CD4-positive, alpha-beta T cell treated with Interleukin-1 beta for 1 hour (primary cell): ENCODE results near the gene MNX1.

Source experiments
- DNase-seq, 2 donors: peaks; one replicate each; pipeline ENCODE4 v3.0.0-alpha.2; 2020 to 2022

Gene MNX1

GRCh38 chr7:157032644-157033482, 22.4 kb upstream of the MNX1 start:
- DNase-seq, result no peak

DNA sequence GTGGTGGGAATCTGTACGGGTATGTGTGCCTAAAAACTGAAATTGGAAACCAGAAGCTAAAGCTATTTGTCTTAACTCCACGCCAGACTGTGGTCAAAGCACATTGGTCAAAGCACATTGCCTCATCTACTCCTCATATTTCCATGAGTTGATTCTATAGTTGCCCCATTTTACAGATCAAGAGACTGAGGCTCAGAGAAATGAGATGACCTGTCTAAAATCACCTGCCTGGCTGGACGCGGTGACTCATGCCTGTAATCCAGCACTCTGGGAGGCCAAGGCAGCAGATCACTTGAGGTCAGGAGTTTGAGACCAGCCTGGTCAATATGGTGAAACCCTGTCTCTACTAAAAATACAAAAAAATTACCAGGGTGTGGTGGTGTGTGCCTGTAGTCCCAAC, 21.7 kb upstream of the MNX1 start:
- no peak for DNase-seq

DNA sequence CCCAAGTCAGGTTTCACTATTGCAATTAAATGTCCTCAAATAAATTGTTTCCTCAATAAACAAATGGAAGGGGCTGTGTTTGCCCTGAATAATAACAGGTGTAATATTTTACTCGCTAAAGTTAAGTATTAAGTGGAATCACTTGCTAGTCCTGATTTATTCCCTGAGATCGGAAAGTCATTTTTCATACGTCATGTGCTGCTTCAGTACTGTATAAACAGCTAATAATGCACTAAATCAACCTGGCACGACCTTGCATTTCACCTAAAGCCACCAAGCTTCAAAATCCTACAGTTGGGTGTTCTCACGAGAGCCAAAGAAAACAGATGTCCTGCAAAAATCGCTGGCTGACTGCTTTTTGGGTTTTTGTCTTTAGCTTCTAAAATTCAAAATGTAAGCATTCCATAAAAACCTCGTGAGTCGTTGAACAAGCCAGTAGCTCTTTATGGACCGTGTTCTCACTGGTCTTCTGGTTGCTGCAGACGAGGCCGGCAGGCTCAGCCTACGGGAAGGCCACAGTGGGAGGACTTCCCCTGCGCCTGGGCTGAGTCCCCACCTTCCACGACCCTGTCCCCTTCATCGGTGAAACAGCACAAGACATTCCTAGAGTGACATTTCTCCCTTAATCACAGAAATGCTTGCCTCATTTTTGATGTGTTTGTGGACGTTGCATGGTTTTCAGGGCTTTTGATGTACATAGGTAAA, 17.9 kb upstream of the MNX1 start:
- no peak for DNase-seq

GRCh38 chr7:157027568-157028198, 17.2 kb upstream of the MNX1 start:
- DNase-seq, result no peak

DNA sequence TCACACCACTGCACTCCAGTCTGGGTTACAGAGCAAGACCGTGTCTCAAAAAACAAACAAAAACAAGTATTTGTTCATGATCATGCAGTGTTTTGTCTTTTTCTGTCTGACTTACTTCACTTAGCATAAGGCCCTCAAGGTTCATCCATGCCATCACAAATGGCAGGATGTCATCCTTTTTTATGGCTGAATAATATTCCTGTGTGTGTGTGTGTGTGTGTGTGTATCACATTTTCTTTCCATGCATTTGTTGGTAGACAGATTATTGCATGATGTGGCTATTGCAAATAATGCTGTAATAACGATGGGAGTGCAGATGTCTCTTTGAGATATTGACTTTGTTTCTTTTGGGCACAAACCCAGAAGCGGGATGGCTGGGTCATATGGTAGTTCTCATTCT, 14.3 kb upstream of the MNX1 start:
- no peak for DNase-seq

DNA sequence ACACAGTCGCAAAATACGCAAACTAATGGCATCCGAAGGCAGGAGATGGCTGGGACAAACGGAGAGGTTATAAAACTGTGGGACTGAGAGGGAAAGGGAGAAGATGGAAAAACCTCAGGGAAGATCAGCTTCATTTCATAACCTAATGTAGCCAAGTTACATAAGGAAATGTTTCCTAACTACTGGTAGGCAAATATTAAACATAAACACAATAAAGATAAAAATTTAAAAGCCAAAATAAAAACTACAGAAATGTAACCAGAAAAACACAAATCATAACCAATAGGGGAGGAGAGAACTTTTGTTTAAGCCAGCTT, 13.1 kb upstream of the MNX1 start:
- DNase-seq, result no peak

DNA sequence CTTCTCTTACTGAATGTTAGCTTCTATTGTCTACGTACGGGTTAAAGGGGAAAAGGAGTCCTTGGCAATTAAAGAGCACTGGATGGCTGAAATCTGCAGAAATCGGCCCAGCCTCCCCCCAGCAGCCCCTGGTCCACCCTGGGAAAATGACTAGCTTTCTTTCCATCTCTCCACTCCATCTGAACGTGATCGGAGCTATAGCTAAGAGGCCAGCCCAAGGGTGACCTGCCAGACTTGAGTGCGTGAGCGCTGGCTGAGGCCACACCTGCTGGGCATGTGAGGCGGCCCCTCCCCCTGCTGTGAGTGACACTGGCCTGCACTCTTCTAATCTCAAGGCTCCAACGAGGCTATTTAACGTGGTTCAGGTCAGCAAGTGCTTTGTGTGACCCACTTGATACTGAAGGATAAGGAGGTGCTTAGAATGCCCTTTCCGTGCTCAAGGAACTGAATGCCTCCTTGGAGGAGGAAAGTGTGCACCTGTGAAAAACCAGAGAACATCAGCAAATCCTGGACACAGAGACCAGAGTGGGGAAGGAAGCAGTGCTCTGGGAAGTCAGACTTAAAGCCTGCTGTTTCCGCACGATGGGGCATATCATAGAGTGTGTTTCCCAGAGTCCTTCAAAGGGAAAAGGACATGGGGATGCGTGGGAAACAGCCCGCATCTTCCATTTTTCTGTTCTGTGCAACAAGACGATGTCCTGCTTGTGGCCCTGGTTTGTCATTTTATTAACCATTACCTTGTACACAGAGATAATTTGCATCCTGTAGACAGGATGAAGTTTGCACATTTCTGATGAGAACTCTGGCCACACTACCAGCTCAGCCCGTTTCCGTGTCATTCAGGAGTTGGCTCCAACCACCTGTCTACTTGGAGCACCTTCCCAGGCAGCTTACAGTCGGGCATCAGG, 12.5 kb upstream of the MNX1 start:
- DNase-seq, result no peak

DNA sequence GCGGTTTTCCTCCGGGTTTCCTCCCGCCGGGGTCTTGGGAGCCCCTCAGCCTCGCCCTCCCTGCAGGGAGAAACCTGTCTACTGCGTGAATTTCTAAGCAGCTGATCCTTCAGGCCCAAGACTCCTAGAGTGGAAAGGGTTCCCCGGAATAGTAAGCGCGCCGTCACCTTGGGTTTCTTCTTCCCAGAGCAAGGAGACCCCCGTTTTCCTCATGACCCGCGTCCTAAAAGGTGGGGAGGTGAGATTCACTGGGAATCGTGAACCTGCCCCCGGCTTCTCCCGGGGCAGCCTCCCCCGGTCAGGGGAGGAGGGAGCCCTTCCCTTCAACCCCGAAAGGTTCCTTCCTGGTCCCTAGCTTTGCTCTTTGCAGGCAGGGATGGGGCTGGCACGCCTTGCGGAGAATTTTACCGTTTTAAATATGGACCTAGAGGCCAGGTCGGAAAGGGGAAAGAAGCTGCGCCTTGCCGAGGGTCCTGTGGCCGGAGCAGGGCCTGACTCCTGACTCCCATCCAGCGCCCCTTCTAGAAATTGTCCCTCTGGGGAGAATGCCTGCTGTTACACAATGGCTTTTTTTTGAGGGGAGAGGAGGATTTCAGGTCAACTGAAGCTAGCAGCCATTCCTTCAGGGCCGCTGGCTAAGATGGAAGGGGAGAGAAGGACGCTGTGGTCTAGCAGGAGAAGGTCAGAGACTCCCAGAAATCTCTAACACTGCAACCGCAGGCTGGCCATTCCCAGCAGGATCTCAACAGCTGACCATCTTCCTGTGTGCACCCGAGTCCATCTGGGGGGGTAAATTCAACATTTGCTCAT, 11.6 kb upstream of the MNX1 start:
- DNase-seq, result no peak

GRCh38 chr7:157021071-157021870, 10.8 kb upstream of the MNX1 start:
- no peak for DNase-seq

GRCh38 chr7:157020514-157021070, 10.1 kb upstream of the MNX1 start:
- no peak for DNase-seq

DNA sequence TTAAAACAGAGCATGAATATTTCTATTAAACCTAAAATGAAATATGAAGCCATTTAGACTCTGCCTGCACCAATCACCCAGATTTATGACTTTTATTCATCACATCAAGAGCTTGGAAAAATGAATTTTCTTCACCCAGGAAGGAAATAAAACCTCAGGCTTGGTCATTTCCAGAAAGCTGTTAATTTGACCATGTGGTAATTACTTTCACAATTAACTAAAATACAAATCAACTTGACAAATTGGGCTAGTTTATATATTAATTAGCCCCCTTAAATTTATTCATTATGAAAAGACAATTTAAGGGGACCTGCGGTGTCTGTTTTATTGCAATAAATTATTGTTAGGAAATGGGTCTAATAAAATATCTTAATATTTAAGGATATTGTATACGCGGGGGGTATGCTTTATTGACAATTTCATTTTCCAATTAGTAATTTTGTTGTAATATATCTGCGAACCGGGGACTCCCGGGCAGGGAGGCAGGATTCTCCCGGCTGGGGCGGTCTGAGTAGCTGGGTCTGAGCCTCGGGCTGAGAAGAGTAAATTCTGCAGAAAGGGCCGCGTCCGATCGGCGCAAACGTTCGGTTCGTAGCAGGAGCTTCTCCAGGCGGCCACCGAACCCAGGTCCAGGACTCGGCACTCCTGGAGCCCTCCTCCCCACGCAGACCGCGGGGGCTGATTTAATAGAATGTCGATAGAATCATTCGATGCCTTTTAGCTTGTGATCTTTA, 9.4 kb upstream of the MNX1 start:
- DNase-seq, result no peak

DNA sequence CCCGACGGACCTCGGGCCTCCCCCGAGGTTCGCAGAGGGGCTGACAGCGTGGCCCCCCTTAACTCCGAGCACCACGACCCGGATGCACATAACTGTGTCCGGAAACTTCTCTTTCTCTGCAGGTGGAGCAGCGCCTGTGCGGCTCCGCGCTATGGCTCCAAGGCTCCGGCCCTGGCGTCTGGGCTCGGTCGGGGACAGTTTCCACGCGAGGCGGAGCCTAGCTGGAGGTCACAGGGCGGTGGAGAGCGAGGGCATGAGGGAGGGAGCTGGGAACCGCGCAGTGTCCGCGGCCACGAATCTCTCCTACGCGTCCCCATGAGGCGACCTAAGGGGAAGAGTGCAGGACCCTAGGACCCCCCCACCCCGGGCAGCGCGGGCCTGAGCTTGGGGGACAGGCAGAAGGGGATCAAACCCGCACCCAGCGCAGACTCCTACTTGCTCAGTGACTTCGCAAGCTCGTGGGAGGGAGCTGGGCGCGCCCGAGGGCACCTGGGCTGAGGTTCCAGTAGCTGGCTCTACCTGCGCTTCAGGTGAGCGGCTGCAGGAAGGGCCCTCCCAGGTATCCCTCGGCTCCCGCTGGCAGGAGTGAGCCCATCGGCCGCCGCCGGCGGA, 8.6 kb upstream of the MNX1 start:
- no peak for DNase-seq

DNA sequence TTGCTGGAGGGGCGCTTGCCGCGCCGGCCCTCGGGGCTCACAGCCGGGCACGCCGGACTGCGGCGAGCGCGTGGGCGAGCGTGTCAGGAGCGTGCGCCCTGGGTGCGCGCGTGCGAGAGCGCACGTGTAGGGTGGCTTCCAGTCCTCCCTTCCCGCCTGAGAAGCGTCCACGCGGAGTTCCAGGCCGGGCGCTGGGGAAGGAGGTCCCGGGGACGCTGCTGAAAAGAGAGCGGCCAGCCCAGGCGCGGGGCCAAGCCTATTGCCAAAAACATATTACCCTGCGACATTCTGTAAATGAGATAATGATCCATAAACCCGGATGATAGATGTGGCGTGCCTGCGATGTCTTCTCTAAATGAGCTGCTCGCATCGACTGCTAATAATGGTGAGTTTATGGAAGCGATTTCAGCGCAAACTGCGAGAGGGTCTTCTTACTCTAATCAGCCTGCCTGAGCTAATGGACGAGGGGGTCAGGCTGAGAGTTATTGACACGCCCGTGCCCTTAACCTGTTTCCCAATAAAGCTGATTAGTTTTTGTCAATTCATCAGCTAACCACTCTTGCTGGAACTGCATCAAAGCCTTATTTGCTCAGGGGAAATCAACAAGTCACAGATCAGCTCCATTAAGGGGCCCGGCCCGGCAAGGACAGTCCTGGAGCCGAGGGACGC, 8.0 kb upstream of the MNX1 start:
- no peak for DNase-seq

- DNase-seq, result no peak
These were observed 7.3 kb upstream of the MNX1 start for GRCh38 chr7:157017603-157018327.

DNA sequence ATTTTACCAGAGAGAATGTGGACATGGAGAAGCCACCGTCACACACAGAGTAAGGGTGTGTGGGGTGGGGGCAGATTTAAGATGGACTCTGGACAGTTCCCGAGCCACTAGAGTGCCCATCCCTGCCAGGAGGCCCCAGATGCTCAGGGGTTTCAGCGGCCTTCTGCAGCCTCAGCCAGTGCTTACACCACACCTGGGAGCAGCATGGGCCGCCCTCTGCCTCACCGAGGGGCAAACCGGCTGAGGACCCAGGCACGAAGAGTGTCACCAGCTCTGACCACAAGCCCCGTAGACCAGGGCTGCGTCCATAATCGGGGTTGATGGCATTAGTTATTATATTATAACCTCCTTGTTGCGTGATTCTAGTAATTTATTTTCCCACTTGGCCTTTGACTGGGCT, 6.7 kb upstream of the MNX1 start:
- DNase-seq, result no peak

- DNase-seq, result peak; percentile 8 to 10
These were observed 6.0 kb upstream of the MNX1 start for GRCh38 chr7:157016352-157017041.

DNA sequence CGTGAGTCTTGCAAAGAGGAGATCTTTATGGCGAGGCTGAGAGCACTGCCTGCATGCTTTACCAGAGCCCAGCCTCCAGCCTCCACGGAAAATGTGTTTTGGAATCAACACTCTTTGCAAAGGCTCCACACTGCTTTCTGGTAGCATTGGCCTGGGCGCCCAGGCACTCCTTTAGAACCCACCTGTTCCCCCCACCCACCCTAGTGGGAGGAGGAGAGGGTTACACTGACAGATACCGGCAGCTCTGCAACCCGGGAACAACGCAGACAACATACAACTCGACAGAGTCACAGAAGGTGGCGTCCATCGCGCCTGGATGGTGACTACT, 5.5 kb upstream of the MNX1 start:
- no peak for DNase-seq
